Keratinocyte (primary cell): ENCODE measurements around the gene WNT16.

Experiments
- CTCF ChIP-seq, 3 experiments: IDR thresholded peaks in 1 of 3; conservative IDR thresholded peaks in 1 of 3; optimal IDR thresholded peaks in 1 of 3; 2 replicates in 2 of 3; 3 replicates in 1 of 3; pipeline versions ENCODE3 to v1.5.1; 2011; ENCODE audit warnings: low read length in 3 of 3, mild to moderate bottlenecking in 3 of 3, moderate library complexity in 2 of 3, control low read depth in 1 of 3, inconsistent platforms in 1 of 3; ENCODE audit not compliant: insufficient read depth in 2 of 3; ENCODE audit errors: extremely low read depth in 1 of 3
- EZH2 ChIP-seq: IDR thresholded peaks from one replicate; pipeline ENCODE4 v1.6.1; 2012; ENCODE audit warnings: inconsistent platforms, mild to moderate bottlenecking, low read length, moderate library complexity

- TF ChIP-seq CTCF (optimal IDR thresholded peaks at IDR 0.05 in 1 of 3, IDR thresholded peaks at IDR 0.05 in 1 of 3, conservative IDR thresholded peaks at IDR 0.05 in 1 of 3; ENCODE audit: extremely low read depth in 1 of 3, insufficient read depth in 2 of 3, low read length in 3 of 3) (no peak), EZH2 (no peak)
These were observed 42.6 kb upstream of the WNT16 start for GRCh38 chr7:121286186-121286585.
